Activated naive CD4-positive, alpha-beta T cell treated with anti-CD3 and anti-CD28 coated beads, Interleukin-2, amount 50 U/mL, for 72 hours (primary cell): ENCODE measurements around the gene CTNNAL1. TPM values are rescaled to one million over a fixed set of nuclear protein-coding genes. Genes with fewer than 3 reads are reported as not detected.
A peak's percentile ranks its signal among the peaks of the same experiment; 100 is the strongest.

ENCODE experiments used
- ATAC-seq, 2 donors: fragments of 150-1000 bp; cut with Tn5 transposase; 2 replicates each; pipeline ENCODE4 v1.10.0; 2021; ENCODE audit warnings: mild to moderate bottlenecking in 2 of 2, moderate library complexity in 2 of 2
- DNase-seq, 2 donors: peaks; one replicate each; pipeline ENCODE4 v3.0.0; 2021 to 2022; ENCODE audit warnings: low spot score in 2 of 2
- H3K27ac Mint-ChIP-seq, 2 donors: one replicate each; pipeline ENCODE4 v1.8.0; 2022; ENCODE audit warnings: mild to moderate bottlenecking in 2 of 2, mixed read lengths in 2 of 2
- H3K36me3 Mint-ChIP-seq, 2 donors: one replicate each; pipeline ENCODE4 v1.8.0; 2022; ENCODE audit warnings: mixed read lengths in 2 of 2
- H3K9me3 Mint-ChIP-seq, 2 donors: one replicate each; pipeline ENCODE4 v1.8.0; 2022; ENCODE audit warnings: mixed read lengths in 2 of 2
- total RNA-seq, 2 donors: library from RNA; stranded (reverse); gene quantifications; one replicate each; pipeline ENCODE4 v1.2.3, GENCODE V29; 2022

Gene CTNNAL1
- total RNA-seq, 2 donors from 2014 or later: 20.2 to 32.7 TPM

- DNase-seq: no peak
- Mint-ChIP-seq H3K36me3 (peaks cover 5% of the 10 kb centered on the region in 2 donors), H3K9me3 (no peaks in the 10 kb centered on the region), H3K27ac (peak overlapping the region; percentile 77 to 90)
- no peak for ATAC-seq
Measured at GRCh38 chr9:109013679-109014607, 644 bp upstream of the CTNNAL1 start.

GRCh38 chr9:109012009-109012875, 1.1 kb downstream of the CTNNAL1 start:
- peak overlapping the region; percentile 84 to 90 for H3K27ac Mint-ChIP-seq
- ATAC-seq: peak; percentile 66 to 81
- peaks cover 5% of the 10 kb centered on the region in 2 donors for H3K36me3 Mint-ChIP-seq
- H3K9me3 Mint-ChIP-seq: no peaks in the 10 kb centered on the region
- peak; percentile 49 to 72 for DNase-seq

GRCh38 chr9:109011231-109011671, 2.0 kb downstream of the CTNNAL1 start:
- H3K9me3 Mint-ChIP-seq: no peaks in the 10 kb centered on the region
- DNase-seq: no peak
- H3K27ac Mint-ChIP-seq: peak overlapping the region in 1 of 2 donors; percentile 84
- H3K36me3 Mint-ChIP-seq: peaks cover 5% of the 10 kb centered on the region in 2 donors
- no peak for ATAC-seq

GRCh38 chr9:109010746-109011145, 2.6 kb downstream of the CTNNAL1 start:
- DNase-seq: peak in 1 of 2 donors; percentile 43
- peaks cover 5% of the 10 kb centered on the region in 2 donors for H3K36me3 Mint-ChIP-seq
- no peaks in the 10 kb centered on the region for H3K9me3 Mint-ChIP-seq

GRCh38 chr9:109005678-109006077, 7.6 kb downstream of the CTNNAL1 start:
- H3K9me3 Mint-ChIP-seq: peaks cover 10 to 20% of the 10 kb centered on the region in 2 donors
- ATAC-seq (no peak), DNase-seq (no peak)
- peaks cover 12 to 23% of the 10 kb centered on the region in 2 donors for H3K36me3 Mint-ChIP-seq
- H3K27ac Mint-ChIP-seq: no peak overlapping the region

More at GRCh38 chr9:109010746-109011145, 2.6 kb downstream of the CTNNAL1 start:
- peak; percentile 22 to 42 for ATAC-seq
- H3K27ac Mint-ChIP-seq: peak overlapping the region in 1 of 2 donors; percentile 7

GRCh38 chr9:109003116-109003515, 10.2 kb downstream of the CTNNAL1 start:
- Mint-ChIP-seq H3K9me3 (peaks cover 10 to 20% of the 10 kb centered on the region in 2 donors), H3K36me3 (peaks cover 12 to 29% of the 10 kb centered on the region in 2 donors), H3K27ac (no peak overlapping the region)
- DNase-seq: no peak
- no peak for ATAC-seq

- Mint-ChIP-seq H3K9me3 (peaks cover 10 to 20% of the 10 kb centered on the region in 2 donors), H3K36me3 (peaks cover 12 to 34% of the 10 kb centered on the region in 2 donors), H3K27ac (no peak overlapping the region)
- DNase-seq (no peak), ATAC-seq (no peak)
Measured at GRCh38 chr9:109002141-109002540, 11.2 kb downstream of the CTNNAL1 start.

- DNase-seq (no peak), ATAC-seq (peak in 1 of 2 donors; percentile 76)
- Mint-ChIP-seq H3K9me3 (peaks cover 10 to 20% of the 10 kb centered on the region in 2 donors), H3K27ac (no peak overlapping the region), H3K36me3 (peaks cover 12 to 34% of the 10 kb centered on the region in 2 donors)
Measured at GRCh38 chr9:109001275-109001676, 12.0 kb downstream of the CTNNAL1 start.

GRCh38 chr9:108997112-108997511, 16.2 kb downstream of the CTNNAL1 start:
- no peak overlapping the region for H3K27ac Mint-ChIP-seq
- H3K36me3 Mint-ChIP-seq: peaks cover 1 to 13% of the 10 kb centered on the region in 2 donors
- H3K9me3 Mint-ChIP-seq: peaks cover under 1 to 2% of the 10 kb centered on the region in 2 donors
- ATAC-seq (no peak), DNase-seq (no peak)

GRCh38 chr9:108996643-108997042, 16.7 kb downstream of the CTNNAL1 start:
- peaks cover 0 to 11% of the 10 kb centered on the region in 2 donors for H3K36me3 Mint-ChIP-seq
- H3K9me3 Mint-ChIP-seq: no peaks in the 10 kb centered on the region
- no peak for DNase-seq
- H3K27ac Mint-ChIP-seq: no peak overlapping the region
- ATAC-seq: no peak

GRCh38 chr9:108994695-108995094, 18.6 kb downstream of the CTNNAL1 start:
- Mint-ChIP-seq H3K9me3 (no peaks in the 10 kb centered on the region), H3K27ac (no peak overlapping the region), H3K36me3 (peaks cover 0 to 11% of the 10 kb centered on the region in 2 donors)
- ATAC-seq: peak in 1 of 2 donors; percentile 49
- no peak for DNase-seq

GRCh38 chr9:108991479-108991878, 21.8 kb downstream of the CTNNAL1 start:
- Mint-ChIP-seq H3K36me3 (peaks cover 5 to 10% of the 10 kb centered on the region in 2 donors), H3K27ac (no peak overlapping the region), H3K9me3 (no peaks in the 10 kb centered on the region)
- DNase-seq: no peak
- no peak for ATAC-seq

- ATAC-seq (no peak), DNase-seq (no peak)
- Mint-ChIP-seq H3K27ac (no peak overlapping the region), H3K36me3 (peaks cover 5 to 11% of the 10 kb centered on the region in 2 donors), H3K9me3 (no peaks in the 10 kb centered on the region)
Measured at GRCh38 chr9:108983885-108984284, 29.4 kb downstream of the CTNNAL1 start.

- DNase-seq: no peak
- no peak overlapping the region for H3K27ac Mint-ChIP-seq
- ATAC-seq: no peak
- no peaks in the 10 kb centered on the region for H3K9me3 Mint-ChIP-seq
- peaks cover 0 to 7% of the 10 kb centered on the region in 2 donors for H3K36me3 Mint-ChIP-seq
Measured at GRCh38 chr9:108980893-108981292, 32.4 kb downstream of the CTNNAL1 start.

- no peaks in the 10 kb centered on the region for H3K9me3 Mint-ChIP-seq
- peaks cover 0 to 7% of the 10 kb centered on the region in 2 donors for H3K36me3 Mint-ChIP-seq
- H3K27ac Mint-ChIP-seq: no peak overlapping the region
- DNase-seq (no peak), ATAC-seq (no peak)
Measured at GRCh38 chr9:108978205-108978604, 35.1 kb downstream of the CTNNAL1 start.

GRCh38 chr9:108973895-108974294, 39.4 kb downstream of the CTNNAL1 start:
- no peak overlapping the region for H3K27ac Mint-ChIP-seq
- H3K9me3 Mint-ChIP-seq: peaks cover 0 to 7% of the 10 kb centered on the region in 2 donors
- DNase-seq (no peak), ATAC-seq (no peak)
- peaks cover 13 to 21% of the 10 kb centered on the region in 2 donors for H3K36me3 Mint-ChIP-seq
